ENCODE results near the gene XPNPEP3.

- TF ChIP-seq CTCF (IDR thresholded peaks at IDR 0.05; ENCODE audit: insufficient read depth, low read length, poor library complexity, severe bottlenecking) (no peak), EZH2phosphoT487 (conservative IDR thresholded peaks at IDR 0.05; ENCODE audit: low read length) (no peak)
These were observed 32.2 kb downstream of the XPNPEP3 start for GRCh38 chr22:40889116-40889515.
